Gastroesophageal sphincter (tissue), 3 donors: ENCODE measurements around the gene ZNF723.

ENCODE experiments used
- EP300 ChIP-seq: sonication (generic); formaldehyde crosslinking; IDR thresholded peaks from one replicate; pipeline ENCODE4 v1.6.1; 2017; ENCODE audit warnings: antibody characterized with exemption, mild to moderate bottlenecking
- POLR2AphosphoS5 ChIP-seq: sonication (generic); formaldehyde crosslinking; IDR thresholded peaks from one replicate; pipeline ENCODE4 v1.6.1; 2017; ENCODE audit warnings: antibody characterized with exemption
- TF ChIP-seq, protein P1 (sequence below), 4 experiments: fragments of 200-600 bp in 2 of 4; fragments of 450-650 bp in 2 of 4; sonication (generic) in 1 of 4; IDR thresholded peaks; one replicate each; pipeline ENCODE4 v1.5.1; 2017 to 2019; ENCODE audit warnings: antibody characterized with exemption in 4 of 4, mild to moderate bottlenecking in 2 of 4, moderate library complexity in 2 of 4

DNA sequence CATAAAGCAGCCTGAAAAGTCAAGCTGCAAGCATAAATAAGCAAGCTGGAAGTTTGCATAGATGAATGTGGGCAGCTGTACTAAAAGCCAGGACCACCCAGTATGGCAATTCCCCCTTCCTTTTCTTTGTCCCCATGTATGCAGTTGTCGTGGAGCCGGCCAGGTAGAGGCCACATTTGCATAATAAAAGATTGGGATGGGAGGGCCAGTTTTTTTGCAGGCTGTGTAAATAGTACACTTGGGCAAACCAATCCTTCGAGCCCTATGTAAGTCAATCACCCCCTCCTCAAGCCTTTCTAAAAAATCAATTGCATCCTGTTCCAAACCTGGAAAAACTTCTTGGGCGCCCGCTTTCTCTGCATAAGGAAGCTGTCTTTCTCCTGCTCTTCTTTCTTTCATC, 35.1 kb upstream of the ZNF723 start:
- TF ChIP-seq, protein P1, sequence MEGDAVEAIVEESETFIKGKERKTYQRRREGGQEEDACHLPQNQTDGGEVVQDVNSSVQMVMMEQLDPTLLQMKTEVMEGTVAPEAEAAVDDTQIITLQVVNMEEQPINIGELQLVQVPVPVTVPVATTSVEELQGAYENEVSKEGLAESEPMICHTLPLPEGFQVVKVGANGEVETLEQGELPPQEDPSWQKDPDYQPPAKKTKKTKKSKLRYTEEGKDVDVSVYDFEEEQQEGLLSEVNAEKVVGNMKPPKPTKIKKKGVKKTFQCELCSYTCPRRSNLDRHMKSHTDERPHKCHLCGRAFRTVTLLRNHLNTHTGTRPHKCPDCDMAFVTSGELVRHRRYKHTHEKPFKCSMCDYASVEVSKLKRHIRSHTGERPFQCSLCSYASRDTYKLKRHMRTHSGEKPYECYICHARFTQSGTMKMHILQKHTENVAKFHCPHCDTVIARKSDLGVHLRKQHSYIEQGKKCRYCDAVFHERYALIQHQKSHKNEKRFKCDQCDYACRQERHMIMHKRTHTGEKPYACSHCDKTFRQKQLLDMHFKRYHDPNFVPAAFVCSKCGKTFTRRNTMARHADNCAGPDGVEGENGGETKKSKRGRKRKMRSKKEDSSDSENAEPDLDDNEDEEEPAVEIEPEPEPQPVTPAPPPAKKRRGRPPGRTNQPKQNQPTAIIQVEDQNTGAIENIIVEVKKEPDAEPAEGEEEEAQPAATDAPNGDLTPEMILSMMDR (IDR thresholded peaks at IDR 0.05): no peak
- TF ChIP-seq POLR2AphosphoS5 (no peak), EP300 (no peak)
